Astrocyte (in vitro differentiated cells and primary cell): ENCODE measurements around the gene IGSF21.

ENCODE experiments used
- CTCF ChIP-seq: IDR thresholded peaks from 2 replicates; pipeline ENCODE4 v1.5.1; 2011; ENCODE audit warnings: low read depth, mild to moderate bottlenecking, inconsistent platforms, low read length, moderate library complexity; ENCODE audit not compliant: insufficient read depth
- EZH2 ChIP-seq: IDR thresholded peaks from 2 replicates; pipeline ENCODE4 v1.6.1; 2012; ENCODE audit warnings: mild to moderate bottlenecking, low read length, inconsistent platforms; ENCODE audit not compliant: insufficient read depth

- TF ChIP-seq CTCF = no peak
- TF ChIP-seq EZH2 = no peak
These were observed 304.4 kb downstream of the IGSF21 start for GRCh38 chr1:18411820-18412641.
